ENCODE data around the gene CD36. TPM values are rescaled to one million over a fixed set of nuclear protein-coding genes. Genes with fewer than 3 reads are reported as not detected.
A peak's percentile ranks its signal among the peaks of the same experiment; 100 is the strongest.

CD36 gene
- total RNA-seq, 1 donor, result 22.8 TPM

- no peak overlapping the region for H3K27ac ChIP-seq (ENCODE audit: low read depth, low read length)
- no peak for TF ChIP-seq CTCF (IDR thresholded peaks at IDR 0.05; ENCODE audit: extremely low read depth, low read depth, low read length)
Measured at GRCh38 chr7:80622541-80622940, 15.9 kb upstream of the CD36 start.

GRCh38 chr7:80623503-80624252, 14.8 kb upstream of the CD36 start:
- no peak for DNase-seq (ENCODE audit: insufficient read length, low spot score, missing footprints)
- H3K4me2 ChIP-seq (ENCODE audit: insufficient read depth, low read length), result no peak overlapping the region

More at GRCh38 chr7:80622541-80622940, 15.9 kb upstream of the CD36 start:
- no peak for DNase-seq (ENCODE audit: insufficient read length, low spot score, missing footprints)
- H3K4me3 ChIP-seq (ENCODE audit: insufficient read depth, low read length), result no peak overlapping the region
- peaks cover 12% of the 10 kb centered on the region for H3K4me1 ChIP-seq (ENCODE audit: insufficient read depth, low read length)
- H3K79me2 ChIP-seq (ENCODE audit: insufficient read depth, low read length), result no peaks in the 10 kb centered on the region
- H3K36me3 ChIP-seq (ENCODE audit: insufficient read depth, low read length), result no peaks in the 10 kb centered on the region
- H3K9me3 ChIP-seq (ENCODE audit: low read depth, low read length), result peaks cover 3% of the 10 kb centered on the region
- no peaks in the 10 kb centered on the region for H3K27me3 ChIP-seq (ENCODE audit: insufficient read depth, low read length)
- no peaks in the 10 kb centered on the region for H4K20me1 ChIP-seq (ENCODE audit: insufficient read depth, low read length)
- H3K4me2 ChIP-seq (ENCODE audit: insufficient read depth, low read length), result peak overlapping the region; percentile 70
- H2AFZ ChIP-seq (ENCODE audit: low read length), result peak overlapping the region; percentile 71

GRCh38 chr7:80624763-80625162, 13.7 kb upstream of the CD36 start:
- no peak overlapping the region for H3K4me2 ChIP-seq (ENCODE audit: insufficient read depth, low read length)
- H3K4me1 ChIP-seq (ENCODE audit: insufficient read depth, low read length), result peaks cover 12% of the 10 kb centered on the region
- no peak overlapping the region for H2AFZ ChIP-seq (ENCODE audit: low read length)
- no peak overlapping the region for H3K27ac ChIP-seq (ENCODE audit: low read depth, low read length)
- no peaks in the 10 kb centered on the region for H4K20me1 ChIP-seq (ENCODE audit: insufficient read depth, low read length)
- H3K9me3 ChIP-seq (ENCODE audit: low read depth, low read length), result no peaks in the 10 kb centered on the region
- DNase-seq (ENCODE audit: insufficient read length, low spot score, missing footprints), result no peak
- H3K36me3 ChIP-seq (ENCODE audit: insufficient read depth, low read length), result no peaks in the 10 kb centered on the region
- no peaks in the 10 kb centered on the region for H3K79me2 ChIP-seq (ENCODE audit: insufficient read depth, low read length)
- TF ChIP-seq CTCF (IDR thresholded peaks at IDR 0.05; ENCODE audit: extremely low read depth, low read depth, low read length), result no peak
- no peaks in the 10 kb centered on the region for H3K27me3 ChIP-seq (ENCODE audit: insufficient read depth, low read length)
- H3K4me3 ChIP-seq (ENCODE audit: insufficient read depth, low read length), result no peak overlapping the region

More at GRCh38 chr7:80623503-80624252, 14.8 kb upstream of the CD36 start:
- Histone ChIP-seq H3K4me3 (ENCODE audit: insufficient read depth, low read length) (no peak overlapping the region), H3K79me2 (ENCODE audit: insufficient read depth, low read length) (no peaks in the 10 kb centered on the region), H3K4me1 (ENCODE audit: insufficient read depth, low read length) (peaks cover 12% of the 10 kb centered on the region), H4K20me1 (ENCODE audit: insufficient read depth, low read length) (no peaks in the 10 kb centered on the region), H3K9me3 (ENCODE audit: low read depth, low read length) (peaks cover 3% of the 10 kb centered on the region), H3K27me3 (ENCODE audit: insufficient read depth, low read length) (no peaks in the 10 kb centered on the region), H3K36me3 (ENCODE audit: insufficient read depth, low read length) (no peaks in the 10 kb centered on the region), H3K27ac (ENCODE audit: low read depth, low read length) (no peak overlapping the region), H2AFZ (ENCODE audit: low read length) (peak overlapping the region; percentile 49)
- TF ChIP-seq CTCF (IDR thresholded peaks at IDR 0.05; ENCODE audit: extremely low read depth, low read depth, low read length), result no peak

GRCh38 chr7:80629023-80629422, 9.4 kb upstream of the CD36 start:
- Histone ChIP-seq H2AFZ (ENCODE audit: low read length) (no peak overlapping the region), H3K79me2 (ENCODE audit: insufficient read depth, low read length) (no peaks in the 10 kb centered on the region), H3K4me2 (ENCODE audit: insufficient read depth, low read length) (no peak overlapping the region), H3K9me3 (ENCODE audit: low read depth, low read length) (no peaks in the 10 kb centered on the region), H3K4me1 (ENCODE audit: insufficient read depth, low read length) (peaks cover 8% of the 10 kb centered on the region), H3K4me3 (ENCODE audit: insufficient read depth, low read length) (no peak overlapping the region), H3K27ac (ENCODE audit: low read depth, low read length) (no peak overlapping the region), H3K36me3 (ENCODE audit: insufficient read depth, low read length) (no peaks in the 10 kb centered on the region), H4K20me1 (ENCODE audit: insufficient read depth, low read length) (no peaks in the 10 kb centered on the region), H3K27me3 (ENCODE audit: insufficient read depth, low read length) (no peaks in the 10 kb centered on the region)
- no peak for DNase-seq (ENCODE audit: insufficient read length, low spot score, missing footprints)
- no peak for TF ChIP-seq CTCF (IDR thresholded peaks at IDR 0.05; ENCODE audit: extremely low read depth, low read depth, low read length)

Data from osteoblast (primary cell).